ENCODE results near the gene TTC7B.

The TTC7B gene

DNA sequence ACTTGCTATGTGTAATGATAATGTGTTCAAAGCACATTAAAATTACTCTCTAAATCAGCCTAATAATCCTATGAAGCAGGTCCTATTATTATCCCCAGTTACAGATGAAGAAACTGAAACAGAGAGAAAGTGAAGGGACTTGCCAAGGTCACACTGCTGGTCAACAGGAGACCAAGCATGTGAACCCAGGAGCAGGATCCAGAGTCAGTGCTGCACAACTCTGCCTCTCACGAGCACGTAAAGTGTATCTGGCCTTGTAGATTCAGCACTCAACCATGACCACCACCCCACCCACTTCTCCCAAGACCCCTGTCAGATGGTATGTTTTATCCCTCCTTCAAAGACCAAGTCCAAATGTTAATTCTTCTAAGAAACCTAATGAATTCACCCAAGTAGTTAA lies 100.7 kb downstream of the TTC7B start:
- peaks cover 2% of the 10 kb centered on the region for H3K27me3 ChIP-seq (ENCODE audit: insufficient read depth, poor library complexity, severe bottlenecking)
- DNase-seq (ENCODE audit: low read depth in 1 of 2, low spot score in 1 of 2): no peak
- no peak overlapping the region for H3K4me3 ChIP-seq (replicated peaks; ENCODE audit: insufficient read depth, low read length)
- TF ChIP-seq POLR2AphosphoS5 (IDR thresholded peaks at IDR 0.05; ENCODE audit: low read depth) (no peak), SPI1 (IDR thresholded peaks at IDR 0.05; ENCODE audit: borderline replicate concordance, low read depth) (no peak), GABPA (IDR thresholded peaks at IDR 0.05; ENCODE audit: low read depth) (no peak)
- TF ChIP-seq, protein P1, sequence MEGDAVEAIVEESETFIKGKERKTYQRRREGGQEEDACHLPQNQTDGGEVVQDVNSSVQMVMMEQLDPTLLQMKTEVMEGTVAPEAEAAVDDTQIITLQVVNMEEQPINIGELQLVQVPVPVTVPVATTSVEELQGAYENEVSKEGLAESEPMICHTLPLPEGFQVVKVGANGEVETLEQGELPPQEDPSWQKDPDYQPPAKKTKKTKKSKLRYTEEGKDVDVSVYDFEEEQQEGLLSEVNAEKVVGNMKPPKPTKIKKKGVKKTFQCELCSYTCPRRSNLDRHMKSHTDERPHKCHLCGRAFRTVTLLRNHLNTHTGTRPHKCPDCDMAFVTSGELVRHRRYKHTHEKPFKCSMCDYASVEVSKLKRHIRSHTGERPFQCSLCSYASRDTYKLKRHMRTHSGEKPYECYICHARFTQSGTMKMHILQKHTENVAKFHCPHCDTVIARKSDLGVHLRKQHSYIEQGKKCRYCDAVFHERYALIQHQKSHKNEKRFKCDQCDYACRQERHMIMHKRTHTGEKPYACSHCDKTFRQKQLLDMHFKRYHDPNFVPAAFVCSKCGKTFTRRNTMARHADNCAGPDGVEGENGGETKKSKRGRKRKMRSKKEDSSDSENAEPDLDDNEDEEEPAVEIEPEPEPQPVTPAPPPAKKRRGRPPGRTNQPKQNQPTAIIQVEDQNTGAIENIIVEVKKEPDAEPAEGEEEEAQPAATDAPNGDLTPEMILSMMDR (IDR thresholded peaks at IDR 0.05; ENCODE audit: insufficient read depth, low read length): no peak
- TF ChIP-seq, protein P2, sequence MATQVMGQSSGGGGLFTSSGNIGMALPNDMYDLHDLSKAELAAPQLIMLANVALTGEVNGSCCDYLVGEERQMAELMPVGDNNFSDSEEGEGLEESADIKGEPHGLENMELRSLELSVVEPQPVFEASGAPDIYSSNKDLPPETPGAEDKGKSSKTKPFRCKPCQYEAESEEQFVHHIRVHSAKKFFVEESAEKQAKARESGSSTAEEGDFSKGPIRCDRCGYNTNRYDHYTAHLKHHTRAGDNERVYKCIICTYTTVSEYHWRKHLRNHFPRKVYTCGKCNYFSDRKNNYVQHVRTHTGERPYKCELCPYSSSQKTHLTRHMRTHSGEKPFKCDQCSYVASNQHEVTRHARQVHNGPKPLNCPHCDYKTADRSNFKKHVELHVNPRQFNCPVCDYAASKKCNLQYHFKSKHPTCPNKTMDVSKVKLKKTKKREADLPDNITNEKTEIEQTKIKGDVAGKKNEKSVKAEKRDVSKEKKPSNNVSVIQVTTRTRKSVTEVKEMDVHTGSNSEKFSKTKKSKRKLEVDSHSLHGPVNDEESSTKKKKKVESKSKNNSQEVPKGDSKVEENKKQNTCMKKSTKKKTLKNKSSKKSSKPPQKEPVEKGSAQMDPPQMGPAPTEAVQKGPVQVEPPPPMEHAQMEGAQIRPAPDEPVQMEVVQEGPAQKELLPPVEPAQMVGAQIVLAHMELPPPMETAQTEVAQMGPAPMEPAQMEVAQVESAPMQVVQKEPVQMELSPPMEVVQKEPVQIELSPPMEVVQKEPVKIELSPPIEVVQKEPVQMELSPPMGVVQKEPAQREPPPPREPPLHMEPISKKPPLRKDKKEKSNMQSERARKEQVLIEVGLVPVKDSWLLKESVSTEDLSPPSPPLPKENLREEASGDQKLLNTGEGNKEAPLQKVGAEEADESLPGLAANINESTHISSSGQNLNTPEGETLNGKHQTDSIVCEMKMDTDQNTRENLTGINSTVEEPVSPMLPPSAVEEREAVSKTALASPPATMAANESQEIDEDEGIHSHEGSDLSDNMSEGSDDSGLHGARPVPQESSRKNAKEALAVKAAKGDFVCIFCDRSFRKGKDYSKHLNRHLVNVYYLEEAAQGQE (IDR thresholded peaks at IDR 0.05; ENCODE audit: insufficient replicate concordance, low read depth): no peak
- no peak overlapping the region for H3K27ac ChIP-seq (replicated peaks)

DNA sequence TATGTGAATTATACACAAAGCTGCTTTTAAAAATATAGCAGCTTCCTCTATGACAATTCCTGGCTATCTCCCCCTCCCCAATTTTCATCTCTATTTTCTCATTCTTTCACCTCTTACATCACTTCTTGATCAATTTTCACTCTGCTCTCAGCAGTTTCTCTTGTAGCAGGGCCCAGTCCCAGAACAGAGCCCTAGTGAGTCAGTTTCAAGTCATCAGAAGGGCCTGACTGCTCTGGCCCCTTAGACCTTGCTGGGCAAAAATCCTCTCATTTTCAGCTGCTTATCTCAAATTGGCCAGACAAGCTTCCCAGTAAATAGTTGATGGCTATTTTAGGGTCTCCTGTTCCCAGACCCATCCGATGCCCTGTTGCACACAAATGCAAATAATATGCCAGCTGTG lies 101.4 kb downstream of the TTC7B start:
- Histone ChIP-seq H3K27ac (replicated peaks) (no peak overlapping the region), H3K4me3 (replicated peaks; ENCODE audit: insufficient read depth, low read length) (no peak overlapping the region), H3K27me3 (ENCODE audit: insufficient read depth, poor library complexity, severe bottlenecking) (peaks cover 2% of the 10 kb centered on the region)
- TF ChIP-seq POLR2AphosphoS5 (IDR thresholded peaks at IDR 0.05; ENCODE audit: low read depth) (no peak), SPI1 (IDR thresholded peaks at IDR 0.05; ENCODE audit: borderline replicate concordance, low read depth) (no peak), GABPA (IDR thresholded peaks at IDR 0.05; ENCODE audit: low read depth) (no peak)
- TF ChIP-seq, protein P1 (IDR thresholded peaks at IDR 0.05; ENCODE audit: insufficient read depth, low read length): no peak
- TF ChIP-seq, protein P2 (IDR thresholded peaks at IDR 0.05; ENCODE audit: insufficient replicate concordance, low read depth): no peak
- no peak for DNase-seq (ENCODE audit: low read depth in 1 of 2, low spot score in 1 of 2)

DNA sequence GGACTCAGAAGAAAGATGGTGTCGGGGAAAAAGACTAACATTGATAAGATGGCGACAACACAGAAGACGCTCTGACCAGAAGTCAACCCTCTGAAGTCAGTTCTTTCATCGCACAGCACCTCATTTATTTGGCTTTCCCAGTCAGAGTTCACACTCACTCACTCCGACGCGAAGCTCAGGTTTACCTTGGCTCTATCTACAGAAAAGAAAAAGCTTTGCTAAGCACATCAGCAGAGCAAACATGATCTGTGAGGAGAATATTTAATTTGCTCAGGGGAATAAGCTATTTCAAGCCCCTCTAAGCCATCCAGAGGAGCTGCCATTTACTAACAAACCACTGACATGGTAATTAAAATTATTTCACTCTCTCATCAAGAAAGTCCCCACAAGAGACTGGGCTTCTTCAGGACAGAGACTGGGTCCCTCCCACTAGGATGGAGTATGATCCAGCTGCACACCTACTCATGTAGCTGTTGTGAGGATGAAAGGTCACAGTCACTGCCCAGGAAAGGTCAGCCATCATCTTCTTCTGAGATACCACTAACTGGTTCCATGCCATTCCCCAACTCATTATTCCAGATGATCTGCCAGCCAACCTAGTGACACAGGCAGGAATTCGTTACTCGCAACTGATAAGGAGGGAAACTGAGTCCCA lies 111.4 kb downstream of the TTC7B start:
- no peak for DNase-seq (ENCODE audit: low read depth in 1 of 2, low spot score in 1 of 2)
- Histone ChIP-seq H3K27me3 (ENCODE audit: insufficient read depth, poor library complexity, severe bottlenecking) (peaks cover 2% of the 10 kb centered on the region), H3K27ac (replicated peaks) (no peak overlapping the region), H3K4me3 (replicated peaks; ENCODE audit: insufficient read depth, low read length) (no peak overlapping the region)
- TF ChIP-seq SPI1 (IDR thresholded peaks at IDR 0.05; ENCODE audit: borderline replicate concordance, low read depth) (no peak), POLR2AphosphoS5 (IDR thresholded peaks at IDR 0.05; ENCODE audit: low read depth) (no peak), GABPA (IDR thresholded peaks at IDR 0.05; ENCODE audit: low read depth) (no peak)
- TF ChIP-seq, protein P2 (IDR thresholded peaks at IDR 0.05; ENCODE audit: insufficient replicate concordance, low read depth): no peak
- TF ChIP-seq, protein P1 (IDR thresholded peaks at IDR 0.05; ENCODE audit: insufficient read depth, low read length): no peak

Data from HL-60 (cell line).